HG03108 (cell line): Measurements from ENCODE around the gene CRMP1.

Source experiments
- ATAC-seq: cut with Tn5 transposase; IDR thresholded peaks from one replicate; pipeline ENCODE4 v1.9.1; 2021; ENCODE audit warnings: moderate library complexity; ENCODE audit not compliant: unreplicated experiment

Gene CRMP1

DNA sequence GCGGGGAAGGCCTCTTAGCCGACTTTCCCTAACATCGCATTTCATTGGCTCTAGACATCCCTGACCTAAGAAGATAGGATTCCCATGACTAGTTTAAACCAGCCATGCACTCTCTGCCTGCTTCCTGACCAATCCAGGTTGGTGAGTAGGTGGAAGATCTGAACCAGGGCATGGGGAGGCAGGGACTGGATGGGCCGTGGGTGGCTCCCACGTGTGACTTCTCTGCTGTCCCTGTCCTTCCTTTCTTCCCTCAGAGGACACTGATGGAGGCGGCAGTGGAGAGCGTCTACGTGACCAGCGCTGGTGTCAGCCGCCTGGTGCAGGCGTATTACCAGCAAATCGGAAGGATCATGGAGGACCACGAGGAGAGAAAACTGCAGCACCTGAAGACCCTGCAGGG lies 91.2 kb downstream of the CRMP1 start:
- no peak for ATAC-seq

DNA sequence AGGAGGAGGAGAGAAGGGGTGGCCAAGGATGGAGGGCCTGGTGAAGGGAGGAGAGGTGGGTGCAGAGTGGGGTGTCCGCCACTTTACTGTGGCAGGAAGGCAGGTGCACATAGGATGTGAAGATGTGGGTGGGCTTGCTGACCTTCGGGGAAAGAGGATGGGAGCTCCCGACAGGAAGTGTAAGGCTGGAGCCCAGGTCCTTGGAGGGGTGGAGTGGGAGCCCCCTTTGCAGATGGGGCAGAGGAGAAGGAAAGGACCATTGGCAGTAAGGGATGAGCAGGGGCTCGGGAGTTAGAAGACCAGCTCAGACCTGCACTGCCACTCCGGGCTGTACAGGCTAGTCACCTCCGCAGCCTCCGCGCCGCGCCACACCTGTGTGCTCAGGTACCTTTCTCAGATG lies 92.4 kb downstream of the CRMP1 start:
- no peak for ATAC-seq

DNA sequence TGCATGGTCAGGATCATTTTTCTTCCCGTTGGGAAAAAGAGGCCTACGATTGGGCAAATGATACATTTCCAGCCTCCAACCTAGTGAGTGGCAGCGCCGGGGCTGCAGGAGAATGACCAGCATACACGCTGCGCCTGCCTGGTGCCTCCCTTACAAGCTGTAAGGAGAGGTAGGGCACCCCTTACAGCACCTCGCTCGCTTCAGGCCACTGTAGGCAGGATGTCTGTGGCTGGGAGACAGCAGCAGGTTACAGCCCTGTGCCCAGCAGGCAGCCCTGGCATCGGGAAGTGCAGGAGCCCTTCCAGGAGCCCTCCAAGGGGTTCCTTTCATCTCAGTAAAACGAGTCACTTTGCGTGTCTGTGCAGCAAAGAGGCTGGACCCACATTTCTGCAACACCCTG lies 93.5 kb downstream of the CRMP1 start:
- no peak for ATAC-seq

DNA sequence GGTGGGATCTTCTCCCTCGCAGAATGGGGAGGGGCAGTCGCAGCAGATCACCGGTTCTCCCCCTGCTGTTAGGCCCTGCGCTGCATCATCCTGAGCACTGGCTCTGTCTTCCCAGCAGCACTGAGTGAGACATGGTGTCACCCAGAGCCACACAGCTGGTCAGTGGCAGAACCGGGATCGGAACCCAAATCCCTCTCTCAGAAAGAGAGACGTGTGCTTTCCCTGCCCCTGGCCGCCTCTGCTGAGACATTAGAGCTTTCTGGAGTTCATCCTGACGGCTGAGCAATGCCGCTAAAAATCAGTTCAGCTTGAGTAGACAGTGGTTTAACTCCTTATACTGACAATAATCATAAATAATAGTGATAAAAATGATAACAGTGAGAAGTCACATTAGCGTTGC lies 93.9 kb downstream of the CRMP1 start:
- no peak for ATAC-seq

DNA sequence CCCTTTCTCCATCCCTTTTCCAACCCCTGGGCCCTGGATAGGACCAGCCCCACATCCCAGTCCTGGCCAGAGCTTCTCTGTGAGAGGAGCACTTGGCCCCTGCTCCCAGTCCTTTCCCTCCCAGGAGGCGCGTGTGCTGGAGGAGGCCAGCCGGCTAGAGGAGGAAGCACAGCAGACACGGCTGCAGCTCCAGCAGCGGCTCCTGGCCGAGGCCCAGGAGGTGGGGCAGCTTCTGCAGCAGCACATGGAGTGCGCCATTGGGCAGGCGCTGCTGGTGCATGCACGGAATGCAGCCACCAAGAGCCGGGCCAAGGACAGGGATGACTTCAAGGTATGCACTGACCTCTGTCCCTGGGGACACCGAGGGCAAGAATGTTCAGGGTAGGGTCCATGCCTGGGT lies 94.4 kb downstream of the CRMP1 start:
- no peak for ATAC-seq

DNA sequence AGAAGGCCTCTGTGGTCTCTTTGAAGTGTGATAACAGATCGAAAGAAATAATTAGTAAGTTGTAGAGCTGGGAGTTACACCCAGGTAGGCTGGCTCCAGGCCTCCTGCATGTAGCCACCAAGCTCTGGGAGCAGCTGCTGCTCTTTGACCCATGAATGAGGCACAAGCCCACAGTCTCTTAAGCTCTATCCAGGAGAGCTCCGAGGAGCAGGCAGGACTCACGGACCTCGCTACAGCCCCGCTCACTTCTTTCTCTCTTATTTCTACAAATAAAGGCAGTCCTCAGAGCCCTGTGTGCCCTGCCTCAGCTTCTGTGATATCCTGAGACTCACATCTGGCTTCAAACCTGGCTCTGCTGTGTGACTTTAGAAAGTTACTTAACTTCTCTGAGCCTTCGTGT lies 95.0 kb downstream of the CRMP1 start:
- no peak for ATAC-seq

DNA sequence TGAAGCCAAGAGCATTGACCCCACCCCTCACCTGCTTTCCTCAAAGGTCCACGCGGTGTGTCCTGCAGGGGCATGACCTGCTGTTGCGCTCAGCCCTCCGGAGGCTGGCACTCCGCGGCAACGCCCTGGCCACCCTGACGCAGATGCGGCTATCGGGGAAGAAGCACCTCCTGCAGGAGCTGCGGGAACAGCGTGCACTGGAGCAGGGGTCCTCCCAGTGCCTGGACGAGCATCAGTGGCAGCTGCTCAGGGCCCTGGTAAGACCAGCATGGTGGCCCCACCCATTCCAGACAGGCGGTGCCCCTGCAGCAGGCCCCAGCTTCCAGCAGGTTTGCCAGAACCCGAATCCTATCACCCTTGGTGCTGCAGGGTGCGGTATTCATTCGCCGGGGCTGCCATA lies 95.9 kb downstream of the CRMP1 start:
- ATAC-seq = no peak

DNA sequence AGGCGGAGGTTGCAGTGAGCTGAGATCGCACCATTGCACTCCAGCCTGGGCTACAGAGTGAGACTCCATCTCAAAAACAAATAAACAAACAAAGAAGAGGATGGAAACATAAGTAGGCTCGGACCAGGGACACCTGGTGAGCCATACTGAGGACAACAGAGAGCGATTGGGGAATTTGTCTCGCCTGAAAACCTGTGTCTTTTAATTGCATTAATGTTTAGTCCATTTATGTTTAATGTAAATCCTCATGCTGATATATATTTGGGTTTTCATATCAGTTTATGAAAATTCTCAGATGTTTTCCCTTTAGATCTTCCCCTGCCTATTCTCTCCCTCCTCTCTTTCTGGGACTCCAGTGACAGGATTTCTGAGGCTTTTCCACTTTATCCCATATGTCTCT lies 97.3 kb downstream of the CRMP1 start:
- no peak for ATAC-seq

DNA sequence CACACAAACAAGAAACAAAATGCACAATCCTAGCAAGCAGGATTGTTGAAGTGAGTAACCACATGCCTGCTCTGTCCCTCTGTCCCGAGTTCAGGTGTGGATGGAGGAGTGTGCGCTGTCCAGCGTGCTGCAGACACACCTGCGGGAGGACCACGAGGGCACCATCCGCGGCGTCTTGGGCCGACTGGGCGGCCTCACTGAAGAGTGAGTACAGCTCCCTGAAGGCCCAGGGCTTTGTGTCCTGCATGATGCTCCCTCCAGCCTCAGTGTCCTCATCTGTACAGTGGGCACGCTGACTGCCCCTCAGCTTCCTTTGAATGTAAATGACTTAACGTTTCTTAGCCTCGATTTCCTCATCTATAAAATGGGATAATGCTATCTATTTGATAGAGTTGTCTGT lies 99.4 kb downstream of the CRMP1 start:
- no peak for ATAC-seq

DNA sequence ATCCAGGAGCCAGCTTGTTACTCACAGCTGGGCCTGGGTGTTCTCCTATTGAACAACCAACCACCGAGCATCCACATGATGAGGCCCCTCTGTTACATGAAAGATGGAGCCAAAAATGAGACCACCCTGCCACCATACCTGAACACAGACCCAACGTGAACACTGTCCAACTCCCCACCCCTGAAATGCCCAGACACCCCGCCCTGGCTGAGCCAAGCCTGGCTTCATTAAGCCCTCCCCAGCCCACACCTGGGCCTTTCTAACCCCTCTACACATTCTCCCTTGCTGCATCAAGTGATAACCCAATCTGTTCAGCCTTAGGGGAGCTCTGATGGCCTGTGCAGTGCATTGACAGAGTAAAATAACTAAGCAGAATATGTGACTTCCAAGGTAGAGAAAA lies 101.2 kb downstream of the CRMP1 start:
- no peak for ATAC-seq

DNA sequence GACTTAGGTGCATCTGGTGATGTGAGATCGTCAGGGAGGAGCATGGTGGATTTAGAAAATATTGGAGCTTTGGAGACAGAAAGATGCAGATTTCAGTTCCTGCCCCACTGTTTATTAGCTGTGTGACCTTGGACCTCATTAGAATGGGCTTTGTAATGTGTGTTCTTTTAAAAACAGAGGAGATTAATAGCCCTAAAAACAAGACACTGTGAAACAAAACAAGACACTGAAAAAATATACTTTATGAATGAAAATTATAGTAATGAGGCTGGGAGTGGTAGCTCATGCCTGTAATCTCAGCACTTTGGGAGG lies 102.4 kb downstream of the CRMP1 start:
- no peak for ATAC-seq

DNA sequence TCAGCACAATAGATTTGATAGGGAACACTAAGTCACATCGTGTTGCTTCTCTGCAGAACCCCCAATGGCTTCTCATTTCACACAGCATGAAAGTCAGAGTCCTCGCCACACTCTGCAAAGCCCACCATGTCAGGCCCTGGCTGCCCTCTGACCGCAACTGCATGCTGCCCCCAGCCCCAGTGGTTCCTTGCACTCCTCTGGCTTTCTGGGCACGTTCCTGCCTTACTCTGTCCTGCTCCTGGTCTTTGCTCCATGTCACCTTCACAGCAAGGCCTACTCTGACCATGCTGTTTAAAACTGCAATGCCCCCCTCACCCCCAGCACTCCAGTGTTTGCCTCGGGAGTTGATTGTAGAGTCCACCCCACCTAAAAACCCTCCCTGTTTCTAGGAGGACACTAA lies 103.7 kb downstream of the CRMP1 start:
- no peak for ATAC-seq

DNA sequence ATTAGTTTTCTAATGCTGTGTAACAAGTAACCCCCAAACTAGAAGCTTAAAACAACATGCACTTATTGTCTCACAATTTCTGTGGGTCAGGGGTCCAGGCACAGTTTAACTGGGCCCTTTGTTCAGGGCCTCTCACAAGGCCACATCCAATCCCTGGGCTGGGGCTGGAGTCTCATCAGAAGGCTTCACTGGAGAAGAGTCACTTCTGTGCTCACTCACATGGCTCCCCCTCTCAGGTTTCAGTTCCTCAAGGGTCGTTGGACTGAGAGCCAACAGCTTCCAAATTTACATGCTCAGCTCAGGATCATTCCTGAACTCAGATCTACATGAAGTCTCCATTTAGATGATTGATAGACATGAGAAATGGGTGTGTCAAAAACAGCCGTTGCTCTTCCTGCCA lies 104.7 kb downstream of the CRMP1 start:
- no peak for ATAC-seq

DNA sequence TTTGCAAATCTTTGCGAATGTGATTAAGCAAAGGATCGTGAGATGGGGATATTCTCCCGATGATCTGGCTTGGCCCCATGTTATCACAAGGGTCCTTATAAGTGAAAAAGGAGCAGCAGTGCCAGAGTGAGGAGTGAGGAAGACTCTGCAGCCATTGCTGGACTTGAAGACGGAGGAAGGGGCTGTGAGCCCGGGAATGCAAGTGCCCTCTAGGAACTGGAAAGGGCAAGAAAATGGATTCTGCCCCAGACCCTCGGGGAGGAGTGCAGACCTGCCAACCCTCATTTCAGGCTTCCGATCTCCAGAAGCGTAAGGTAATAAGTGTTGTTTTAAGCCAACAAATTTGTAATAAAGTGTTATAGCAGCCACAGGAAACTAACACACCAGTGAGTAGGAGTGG lies 105.6 kb downstream of the CRMP1 start:
- no peak for ATAC-seq

DNA sequence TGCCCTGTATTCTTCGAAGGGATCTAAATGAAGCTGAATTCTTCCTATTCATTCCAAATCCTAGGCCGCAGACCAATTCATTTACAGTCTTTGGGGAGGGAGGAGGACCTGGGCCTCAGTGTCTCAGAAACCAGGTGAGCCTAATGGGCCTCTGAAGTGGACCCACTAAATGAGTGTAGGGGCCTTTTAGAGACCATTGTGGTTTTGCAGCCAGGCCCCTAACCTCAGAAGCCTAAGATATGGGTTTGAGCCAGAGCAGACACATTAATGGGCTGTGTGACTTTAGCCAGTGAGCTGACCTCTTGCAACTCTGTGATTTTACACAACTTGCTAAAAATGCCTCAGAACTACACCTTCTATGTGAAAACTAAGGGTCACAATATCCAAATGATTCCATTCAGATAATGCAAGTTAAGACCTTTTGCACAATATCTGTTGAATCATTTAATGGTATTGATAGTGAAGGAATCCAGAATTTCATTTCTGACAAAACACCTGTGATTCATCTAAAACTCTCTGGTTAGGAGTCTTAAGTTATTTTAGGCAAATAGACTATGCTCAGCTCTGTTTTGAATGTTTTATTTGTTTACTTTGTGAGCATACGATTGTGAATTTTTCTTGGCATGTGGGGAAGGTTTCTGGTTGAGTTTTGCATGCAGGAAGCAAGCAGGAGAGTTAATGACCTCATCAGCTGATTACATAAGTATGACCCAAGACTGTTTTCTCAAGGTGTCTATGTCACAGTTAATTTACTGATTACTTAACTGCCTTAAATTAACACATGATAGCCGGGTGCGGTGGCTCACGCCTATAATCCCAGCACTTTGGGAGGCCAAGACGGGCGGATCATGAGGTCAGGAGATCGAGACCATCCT lies 106.8 kb downstream of the CRMP1 start:
- ATAC-seq = no peak

DNA sequence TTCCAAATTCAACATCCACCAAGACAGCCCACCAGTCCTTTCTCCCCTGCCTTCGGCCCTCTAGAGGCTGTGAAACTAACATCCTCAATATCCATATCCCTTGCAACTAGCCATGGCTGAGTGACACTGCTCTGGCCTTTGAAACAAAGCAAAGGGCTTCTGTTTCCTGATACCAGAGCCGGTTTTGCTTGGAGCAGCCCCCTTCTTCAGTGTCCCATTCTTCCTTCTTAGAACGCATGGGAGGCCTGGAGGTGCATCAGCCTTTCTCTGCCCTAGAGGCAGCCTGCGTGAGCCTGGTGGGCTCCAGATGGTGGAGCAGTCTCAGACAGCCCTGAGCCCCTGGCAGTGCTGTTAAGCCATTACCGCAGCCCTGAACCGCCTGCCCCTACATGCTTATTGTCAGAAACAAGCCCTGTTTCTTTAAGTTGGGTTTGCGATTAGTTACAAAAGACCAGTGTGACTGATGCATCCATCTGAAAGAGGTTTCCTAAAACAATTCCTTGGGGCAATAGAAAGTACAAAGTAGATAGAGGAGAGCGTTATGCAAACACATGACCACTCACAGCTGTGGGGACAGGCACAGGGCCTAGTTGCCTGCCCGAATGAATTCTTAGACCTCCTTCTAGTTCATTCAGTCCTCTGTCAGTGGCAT lies 107.8 kb downstream of the CRMP1 start:
- no peak for ATAC-seq

DNA sequence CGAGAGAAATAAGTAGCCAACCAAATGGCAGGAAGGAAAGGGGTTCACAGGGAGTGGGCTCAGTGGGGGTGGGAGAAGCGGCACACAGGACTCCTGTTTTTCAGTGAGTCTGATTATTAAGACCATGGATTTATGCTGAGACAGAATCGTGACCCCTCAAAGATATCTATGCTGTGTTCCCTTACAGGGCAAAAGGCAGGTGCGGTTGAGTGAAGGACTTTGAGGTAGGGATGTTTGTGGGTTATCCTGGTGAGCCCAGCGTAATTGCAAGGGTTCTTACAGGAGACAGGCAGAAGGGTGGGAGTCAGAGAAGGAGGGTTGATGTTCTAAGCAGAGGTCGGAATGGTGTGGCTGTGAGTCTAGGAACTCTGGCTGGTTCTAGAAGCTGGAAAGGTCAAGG lies 108.9 kb downstream of the CRMP1 start:
- ATAC-seq = no peak

DNA sequence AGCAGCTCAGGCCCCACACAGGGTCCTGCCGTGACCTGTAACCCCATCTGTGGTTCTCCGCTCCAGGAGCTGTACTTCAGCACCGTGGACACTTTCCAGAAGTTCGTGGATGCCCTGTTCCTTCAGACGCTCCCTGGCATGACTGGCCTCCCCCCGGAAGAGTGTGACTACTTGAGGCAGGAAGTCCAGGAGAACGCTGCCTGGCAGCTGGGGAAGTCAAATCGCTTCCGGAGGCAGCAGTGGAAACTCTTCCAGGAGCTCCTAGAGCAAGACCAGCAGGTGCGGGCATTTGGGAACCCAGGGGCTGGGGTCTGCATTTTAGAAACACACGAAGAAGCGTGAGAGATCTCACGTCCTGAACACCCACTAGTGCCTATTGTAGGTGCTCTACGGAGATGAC lies 109.4 kb downstream of the CRMP1 start:
- no peak for ATAC-seq

DNA sequence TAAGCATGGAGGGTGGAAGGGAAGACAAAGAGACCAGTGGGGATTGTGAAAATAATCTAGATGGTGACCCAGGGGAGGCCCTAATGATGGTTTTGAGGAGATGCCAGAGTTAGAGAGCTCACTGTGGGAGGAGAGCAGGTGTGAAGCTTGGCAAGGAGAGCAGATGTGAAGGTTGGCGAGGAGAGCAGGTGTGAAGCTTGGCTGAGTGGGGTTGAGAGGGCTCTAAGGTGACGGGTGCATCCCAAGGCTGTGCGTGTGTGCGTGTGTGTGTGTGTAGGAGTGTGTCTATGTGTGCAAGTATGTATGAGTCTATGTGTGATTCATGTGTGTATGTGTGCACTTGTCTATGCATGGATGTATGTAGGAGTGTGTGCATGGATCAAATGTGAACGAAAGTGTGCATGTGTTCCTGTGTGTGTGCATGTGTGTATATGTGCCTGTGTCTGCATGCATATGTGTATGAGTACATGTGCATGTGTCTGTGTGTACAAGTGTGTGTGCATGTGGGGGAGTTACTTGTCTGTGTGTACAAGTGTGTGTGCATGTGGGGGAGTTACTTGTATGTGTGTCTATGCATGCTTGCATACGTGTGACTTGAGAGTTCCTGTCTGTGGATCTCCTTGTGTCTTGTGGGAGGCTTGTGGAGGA lies 109.9 kb downstream of the CRMP1 start:
- no peak for ATAC-seq

DNA sequence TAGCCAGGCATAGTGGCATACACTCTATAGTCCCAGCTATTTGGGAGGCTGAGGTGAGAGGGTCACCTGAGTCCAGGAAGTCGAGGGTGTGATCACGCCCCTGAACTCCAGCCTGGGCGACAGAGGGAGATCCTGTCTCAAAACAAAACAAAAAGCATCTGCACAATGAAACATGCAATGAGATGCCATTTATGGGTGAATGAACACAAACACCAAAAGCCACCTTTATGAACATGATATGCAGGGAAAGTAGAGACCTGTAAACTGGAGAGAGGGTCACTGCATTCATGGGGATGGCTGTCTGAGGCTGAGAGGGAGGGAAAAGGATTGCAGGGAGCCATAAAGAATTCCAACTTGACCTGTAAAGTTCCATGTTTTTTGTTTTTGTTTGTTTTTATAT lies 111.2 kb downstream of the CRMP1 start:
- ATAC-seq = no peak

DNA sequence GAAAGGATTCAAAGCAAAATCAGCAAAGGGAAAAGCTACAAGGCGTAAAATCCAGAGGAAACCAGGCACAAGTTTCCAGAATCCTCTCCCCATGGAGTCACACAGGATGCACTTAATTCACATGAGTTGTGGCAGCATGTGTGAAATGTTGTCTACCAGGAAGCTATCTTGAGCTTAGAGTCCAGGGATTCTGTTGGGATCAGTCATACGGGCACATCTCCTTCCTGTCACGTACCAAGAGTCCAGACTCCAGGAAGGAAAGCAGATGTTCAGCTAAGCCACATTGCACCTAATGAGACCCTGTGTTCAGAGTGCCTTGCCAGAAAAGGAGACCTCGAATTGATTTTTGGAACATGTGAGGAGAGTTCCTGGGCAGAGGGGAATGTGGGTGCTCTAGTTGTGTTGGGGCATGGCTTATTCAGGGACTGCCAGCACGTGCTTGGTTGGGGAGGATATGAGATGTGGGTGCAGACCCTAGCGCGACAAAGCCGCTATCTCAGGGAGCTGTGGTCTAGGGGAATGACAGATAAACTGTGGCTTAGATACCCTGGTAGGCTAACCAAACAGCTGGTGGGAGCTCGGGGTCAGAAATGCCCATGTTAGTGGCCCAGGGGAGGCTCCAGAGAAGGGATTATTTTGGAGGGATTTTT lies 111.9 kb downstream of the CRMP1 start:
- ATAC-seq = no peak

DNA sequence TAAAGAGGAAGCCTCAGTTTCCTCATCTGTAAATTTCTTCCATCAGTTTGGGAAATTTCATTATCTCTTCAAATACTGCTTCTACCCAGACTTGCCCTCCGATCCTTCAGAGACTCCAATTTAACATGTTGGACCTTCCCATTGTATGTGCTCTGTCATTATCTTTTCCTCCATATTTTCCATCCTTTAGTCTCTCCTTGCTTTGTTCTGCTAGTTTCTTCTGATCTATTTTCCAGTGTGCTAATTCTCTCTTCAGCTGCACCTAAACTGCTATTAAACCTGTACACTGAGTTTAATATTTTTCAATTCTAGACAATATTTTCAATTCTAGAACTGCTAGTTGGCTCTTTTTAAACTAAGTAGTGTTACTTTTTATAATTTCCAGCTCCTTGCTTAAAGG lies 116.4 kb downstream of the CRMP1 start:
- ATAC-seq = no peak
